AG10803 (cell line): Measurements from ENCODE around the gene UBTD1.

Source experiments
- DNase-seq: peaks from one replicate; pipeline ENCODE4 v3.0.0; 2010; ENCODE audit warnings: low read depth
- H3K4me3 ChIP-seq: 2 replicates; pipeline ENCODE4 v1.5.1; 2011; ENCODE audit warnings: mild to moderate bottlenecking, low read length, control low read depth
- CTCF ChIP-seq: conservative IDR thresholded peaks from 2 replicates; pipeline ENCODE4 v1.5.1; 2011; ENCODE audit warnings: mild to moderate bottlenecking, low read length, control low read depth, inconsistent platforms

UBTD1 gene

GRCh38 chr10:97497572-97498075, 1.1 kb upstream of the UBTD1 start:
- TF ChIP-seq CTCF: no peak
- H3K4me3 ChIP-seq: peak overlapping the region; percentile 100
- peak; percentile 78 for DNase-seq

GRCh38 chr10:97498076-97498840, 466 bp upstream of the UBTD1 start, which contains the start of gene MMS19:
Gene MMS19, minus strand, starts transcription at chr10:97498422. Its CDS starts 38 bp downstream, at chr10:97498384.
- peak; percentile 98 for DNase-seq
- TF ChIP-seq CTCF: no peak

GRCh38 chr10:97499561-97500296, 1.0 kb downstream of the UBTD1 start:
- peak; percentile 79 for DNase-seq
- TF ChIP-seq CTCF: no peak
- H3K4me3 ChIP-seq: peak overlapping the region; percentile 84

More at GRCh38 chr10:97498076-97498840, 466 bp upstream of the UBTD1 start, which contains the start of gene MMS19:
- H3K4me3 ChIP-seq: peak within 1 kb of the TSS; percentile 100

GRCh38 chr10:97500297-97500575, 1.5 kb downstream of the UBTD1 start:
- TF ChIP-seq CTCF: no peak
- peak overlapping the region; percentile 84 for H3K4me3 ChIP-seq
- no peak for DNase-seq

GRCh38 chr10:97502916-97503315, 4.2 kb downstream of the UBTD1 start:
- no peak for DNase-seq
- no peak overlapping the region for H3K4me3 ChIP-seq
- TF ChIP-seq CTCF: no peak

GRCh38 chr10:97503406-97503805, 4.7 kb downstream of the UBTD1 start:
- no peak for TF ChIP-seq CTCF
- H3K4me3 ChIP-seq: no peak overlapping the region
- DNase-seq: peak; percentile 29
